Activated CD4-positive, alpha-beta T cell treated with anti-CD3 and anti-CD28 coated beads for 36 hours (primary cell): ENCODE measurements around the gene MCF2L. TPM values are rescaled to one million over a fixed set of nuclear protein-coding genes. Genes with fewer than 3 reads are reported as not detected.
"Not testable (repeated sequence)": the region's sequence is repeated elsewhere in the genome, so short reads cannot be mapped to it uniquely, and the experiment has no call there.

Experiments
- ATAC-seq: fragments of 200-7000 bp; cut with Tn5 transposase; one replicate; pipeline ENCODE4 v1.10.0; 2021; ENCODE audit warnings: mild to moderate bottlenecking, moderate library complexity
- CTCF ChIA-PET: fragments of 350-600 bp; sonication (Branson Sonifier 250); formaldehyde crosslinking; loops from one replicate; lab custom pipeline; 2021; ENCODE audit warnings: antibody characterized with exemption; lab: Charles Lee
- POLR2A ChIA-PET: fragments of 350-600 bp; sonication (Branson Sonifier 250); formaldehyde crosslinking; loops from one replicate; lab custom pipeline; 2021; ENCODE audit warnings: antibody characterized with exemption, inconsistent platforms; lab: Charles Lee
- DNase-seq: peaks from one replicate; pipeline ENCODE4 v3.0.0-alpha.2; 2020
- H3K27ac Mint-ChIP-seq: one replicate; pipeline ENCODE4 v1.8.0; 2021; ENCODE audit warnings: mixed read lengths
- H3K27me3 Mint-ChIP-seq: one replicate; pipeline ENCODE4 v1.8.0; 2021; ENCODE audit warnings: mixed read lengths
- H3K36me3 Mint-ChIP-seq: one replicate; pipeline ENCODE4 v1.8.0; 2021; ENCODE audit warnings: low read depth, mixed read lengths
- H3K4me1 Mint-ChIP-seq: one replicate; pipeline ENCODE4 v1.8.0; 2021; ENCODE audit warnings: mixed read lengths
- H3K4me3 Mint-ChIP-seq: one replicate; pipeline ENCODE4 v1.8.0; 2021; ENCODE audit warnings: mild to moderate bottlenecking, moderate library complexity, mixed read lengths
- H3K9me3 Mint-ChIP-seq: one replicate; pipeline ENCODE4 v1.8.0; 2021; ENCODE audit warnings: low read depth, mixed read lengths
- intact Hi-C, 2 experiments: fragments of 100-400 bp; cut with DNase I in 1 of 2; cut with micrococcal nuclease in 1 of 2; formaldehyde crosslinking; loops; one replicate each; pipeline versions ENCODE4 v1.14.2 to v1.15.1; 2022 to 2024; cut with DNase I, micrococcal nuclease
- total RNA-seq, 2 experiments: library from RNA; stranded (reverse); gene quantifications; one replicate each; pipeline ENCODE4 v1.2.3, GENCODE V29; 2021

Gene MCF2L
- total RNA-seq, 2 experiments from 2014 or later = 8.4 to 8.7 TPM

GRCh38 chr13:113050734-113051431 is 81.9 kb downstream of the MCF2L start:
- ChIA-PET CTCF (interaction anchor here (0.7 kb wide), 1 partner anchor 93 kb away, joined by 3 read pairs; no protein-coding TSS in a partner anchor), POLR2A (no interaction called here)
- H3K9me3 Mint-ChIP-seq = no peaks in the 10 kb centered on the region
- H3K4me1 Mint-ChIP-seq = no peaks in the 10 kb centered on the region
- no peak overlapping the region for H3K27ac Mint-ChIP-seq
- DNase-seq (no peak), ATAC-seq (no peak)
- H3K36me3 Mint-ChIP-seq = peaks cover 2% of the 10 kb centered on the region
- intact Hi-C loops = no loop called here
- H3K27me3 Mint-ChIP-seq = no peaks in the 10 kb centered on the region
- H3K4me3 Mint-ChIP-seq = no peak overlapping the region

GRCh38 chr13:113051641-113052040 is 82.6 kb downstream of the MCF2L start:
- Mint-ChIP-seq H3K27me3 (no peaks in the 10 kb centered on the region), H3K4me3 (no peak overlapping the region), H3K36me3 (peaks cover 2% of the 10 kb centered on the region), H3K4me1 (no peaks in the 10 kb centered on the region), H3K27ac (no peak overlapping the region), H3K9me3 (no peaks in the 10 kb centered on the region)
- DNase-seq (no peak), ATAC-seq (no peak)
- ChIA-PET CTCF (no interaction called here), POLR2A (no interaction called here)
- intact Hi-C loops = no loop called here

DNA sequence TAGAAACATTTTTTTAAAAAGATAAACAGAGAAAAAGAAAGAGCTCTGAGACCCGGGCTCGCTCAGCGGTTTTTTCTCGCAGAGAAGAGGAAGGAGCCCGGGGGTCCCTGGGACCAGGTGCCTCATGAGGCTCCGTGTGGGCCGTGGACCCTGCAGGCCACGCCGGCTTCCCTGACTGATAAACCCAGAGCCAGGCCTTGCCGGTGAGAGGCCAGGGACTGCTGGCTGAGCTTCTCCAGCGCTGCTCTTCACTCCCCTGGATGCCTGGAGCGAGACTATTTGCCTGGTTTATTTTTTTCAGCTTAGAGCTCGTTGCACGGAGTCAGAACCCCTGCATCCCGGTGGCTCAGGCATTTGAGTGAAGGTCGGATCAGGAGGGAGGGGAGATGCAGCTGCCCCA is 83.2 kb downstream of the MCF2L start:
- H3K4me1 Mint-ChIP-seq = no peaks in the 10 kb centered on the region
- no peak overlapping the region for H3K4me3 Mint-ChIP-seq
- no peak overlapping the region for H3K27ac Mint-ChIP-seq
- no peaks in the 10 kb centered on the region for H3K36me3 Mint-ChIP-seq
- intact Hi-C loops = no loop called here
- ChIA-PET POLR2A (no interaction called here), CTCF (no interaction called here)
- no peak for ATAC-seq
- no peaks in the 10 kb centered on the region for H3K27me3 Mint-ChIP-seq
- no peak for DNase-seq
- H3K9me3 Mint-ChIP-seq = no peaks in the 10 kb centered on the region

DNA sequence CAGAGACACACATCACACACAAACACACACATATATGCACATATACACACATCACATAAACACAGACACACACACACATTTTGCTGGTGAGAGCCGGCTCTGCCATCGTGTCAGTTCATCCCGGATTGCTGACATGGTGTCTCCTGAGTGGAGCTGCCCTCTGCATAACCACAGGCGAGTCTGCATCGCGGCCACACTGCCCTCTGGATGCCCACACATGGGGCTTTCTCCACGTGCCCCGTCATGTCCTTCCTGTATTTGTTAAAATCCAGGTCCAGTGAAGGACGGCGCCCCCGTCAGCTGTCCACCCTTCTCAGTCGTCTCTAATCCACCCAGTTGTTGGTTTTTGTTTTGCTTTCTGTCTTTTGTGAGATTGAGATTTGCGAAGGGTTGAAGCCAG is 84.0 kb downstream of the MCF2L start:
- Mint-ChIP-seq H3K9me3 (no peaks in the 10 kb centered on the region), H3K27me3 (no peaks in the 10 kb centered on the region), H3K4me3 (no peak overlapping the region), H3K27ac (no peak overlapping the region), H3K4me1 (no peaks in the 10 kb centered on the region), H3K36me3 (no peaks in the 10 kb centered on the region)
- no peak for DNase-seq
- no peak for ATAC-seq
- ChIA-PET POLR2A (no interaction called here), CTCF (no interaction called here)
- intact Hi-C loops = no loop called here

GRCh38 chr13:113053376-113053775 is 84.4 kb downstream of the MCF2L start:
- DNase-seq = no peak
- H3K4me3 Mint-ChIP-seq = no peak overlapping the region
- ChIA-PET POLR2A (no interaction called here), CTCF (no interaction called here)
- H3K9me3 Mint-ChIP-seq = no peaks in the 10 kb centered on the region
- no peaks in the 10 kb centered on the region for H3K27me3 Mint-ChIP-seq
- ATAC-seq = no peak
- no peaks in the 10 kb centered on the region for H3K36me3 Mint-ChIP-seq
- no peak overlapping the region for H3K27ac Mint-ChIP-seq
- no peaks in the 10 kb centered on the region for H3K4me1 Mint-ChIP-seq
- intact Hi-C loops = no loop called here

- Mint-ChIP-seq H3K36me3 (no peaks in the 10 kb centered on the region), H3K4me1 (no peaks in the 10 kb centered on the region), H3K27me3 (no peaks in the 10 kb centered on the region), H3K4me3 (no peak overlapping the region), H3K9me3 (no peaks in the 10 kb centered on the region), H3K27ac (no peak overlapping the region)
- CTCF ChIA-PET = no interaction called here
- ATAC-seq (no peak), DNase-seq (no peak)
- intact Hi-C loops = no loop called here
- POLR2A ChIA-PET = no interaction called here
Observed at GRCh38 chr13:113053801-113054604, 85.0 kb downstream of the MCF2L start.

GRCh38 chr13:113057084-113057483 is 88.1 kb downstream of the MCF2L start:
- Mint-ChIP-seq H3K36me3 (no peaks in the 10 kb centered on the region), H3K4me1 (no peaks in the 10 kb centered on the region)
- intact Hi-C loops = no loop called here

DNA sequence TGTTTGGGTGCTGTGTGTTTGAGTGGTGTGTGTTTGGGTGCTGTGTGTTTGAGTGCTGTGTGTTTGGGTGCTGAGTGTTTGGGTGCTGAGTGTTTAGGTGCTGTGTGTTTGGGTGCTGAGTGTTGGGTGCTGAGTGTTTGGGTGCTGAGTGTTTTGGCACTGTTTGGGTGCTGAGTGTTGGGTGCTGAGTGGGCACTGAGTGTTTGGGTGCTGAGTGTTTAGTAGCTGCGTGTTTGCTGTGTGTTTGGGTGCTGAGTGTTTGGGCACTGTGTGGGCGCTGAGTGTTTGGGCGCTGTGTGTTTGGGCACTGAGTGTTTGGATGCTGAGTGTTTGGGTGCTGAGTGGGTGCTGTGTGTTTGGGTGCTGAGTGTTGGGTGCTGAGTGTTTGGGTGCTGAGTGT is 88.5 kb downstream of the MCF2L start:
- POLR2A ChIA-PET, DNase-seq, H3K4me3 Mint-ChIP-seq, H3K9me3 Mint-ChIP-seq, H3K36me3 Mint-ChIP-seq, H3K4me1 Mint-ChIP-seq, H3K27me3 Mint-ChIP-seq, intact Hi-C loops, CTCF ChIA-PET, H3K27ac Mint-ChIP-seq, ATAC-seq: not testable (repeated sequence)

More at GRCh38 chr13:113057084-113057483, 88.1 kb downstream of the MCF2L start:
- Mint-ChIP-seq H3K27ac (no peak overlapping the region), H3K4me3 (no peak overlapping the region), H3K9me3 (no peaks in the 10 kb centered on the region), H3K27me3 (no peaks in the 10 kb centered on the region)
- ATAC-seq = no peak
- DNase-seq = no peak
- POLR2A ChIA-PET = no interaction called here
- CTCF ChIA-PET = no interaction called here

GRCh38 chr13:113058129-113058987 is 89.3 kb downstream of the MCF2L start:
- H3K9me3 Mint-ChIP-seq = no peaks in the 10 kb centered on the region
- ChIA-PET CTCF (no interaction called here), POLR2A (no interaction called here)
- no peak for DNase-seq
- no peak for ATAC-seq
- no peaks in the 10 kb centered on the region for H3K4me1 Mint-ChIP-seq
- no peaks in the 10 kb centered on the region for H3K27me3 Mint-ChIP-seq
- no peak overlapping the region for H3K4me3 Mint-ChIP-seq
- intact Hi-C loops = no loop called here
- no peak overlapping the region for H3K27ac Mint-ChIP-seq
- no peaks in the 10 kb centered on the region for H3K36me3 Mint-ChIP-seq

DNA sequence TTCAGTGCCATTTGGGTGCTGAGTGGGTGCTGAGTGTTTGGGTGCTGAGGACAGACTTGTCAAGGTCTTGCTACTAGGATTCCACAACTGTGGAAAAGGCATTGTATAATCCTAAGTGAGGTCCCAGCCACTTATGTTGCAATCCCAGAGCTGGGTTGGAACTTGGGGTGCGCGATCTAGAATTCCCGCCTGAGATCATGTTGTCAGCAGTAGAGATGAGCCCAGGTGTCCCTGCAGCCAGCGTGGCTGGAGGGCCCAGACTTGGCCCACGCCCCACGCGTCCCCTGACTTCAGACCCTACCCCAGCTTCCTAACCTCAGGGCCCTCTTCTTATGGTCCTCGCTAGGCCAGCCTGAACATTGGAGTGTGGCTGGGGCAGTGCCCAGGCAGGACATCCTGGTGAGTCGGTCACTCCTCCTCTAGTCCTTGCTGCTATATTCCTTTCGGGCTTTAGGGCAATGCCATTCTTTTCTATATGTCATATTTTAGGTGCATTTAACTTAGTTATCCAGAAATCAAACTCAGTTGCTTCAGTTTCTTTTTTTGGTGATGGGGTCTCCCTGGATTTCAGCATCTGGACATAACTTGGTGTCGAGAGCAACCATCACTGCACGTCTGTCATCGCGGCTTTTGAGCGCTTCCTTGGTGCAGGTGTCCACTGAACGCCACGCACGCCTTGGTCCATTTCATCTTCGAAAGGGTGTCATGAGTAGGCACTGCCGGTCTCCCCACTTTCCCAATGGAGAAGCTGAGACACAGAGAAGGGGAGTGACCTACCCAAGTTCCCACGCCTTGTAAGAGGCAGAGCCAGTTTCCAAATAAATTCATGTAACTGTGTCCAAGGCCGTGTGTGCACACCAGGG is 90.2 kb downstream of the MCF2L start:
- ChIA-PET POLR2A (no interaction called here), CTCF (interaction anchor here (0.7 kb wide), 1 partner anchor 87 kb away, joined by 4 read pairs; no protein-coding TSS in a partner anchor)
- H3K27me3 Mint-ChIP-seq = no peaks in the 10 kb centered on the region
- no peaks in the 10 kb centered on the region for H3K36me3 Mint-ChIP-seq
- no peak overlapping the region for H3K27ac Mint-ChIP-seq
- ATAC-seq (no peak), DNase-seq (no peak)
- H3K4me1 Mint-ChIP-seq = no peaks in the 10 kb centered on the region
- no peak overlapping the region for H3K4me3 Mint-ChIP-seq
- intact Hi-C loops = no loop called here
- no peaks in the 10 kb centered on the region for H3K9me3 Mint-ChIP-seq

DNA sequence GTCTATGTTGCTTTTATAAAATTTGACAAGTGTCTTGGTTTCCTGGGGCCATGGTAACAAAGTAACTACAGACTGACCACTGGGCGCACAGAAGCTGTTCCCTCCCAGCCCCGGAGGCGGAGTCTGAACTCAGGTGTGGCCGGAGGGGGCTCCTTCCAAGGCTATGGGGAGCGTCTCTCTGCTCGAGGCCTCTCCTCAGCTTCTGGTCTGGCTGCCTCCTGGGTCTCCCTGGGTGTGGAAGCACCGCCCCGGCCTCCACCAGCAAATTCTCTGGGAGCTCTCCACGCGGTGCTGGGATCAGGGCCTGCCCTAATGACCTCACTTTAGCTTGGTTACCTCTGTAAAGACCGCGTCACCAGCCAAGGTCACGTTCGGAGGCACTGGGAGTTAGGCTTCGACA is 90.9 kb downstream of the MCF2L start:
- CTCF ChIA-PET = interaction anchor here (0.7 kb wide), 1 partner anchor 86 kb away, joined by 4 read pairs; no protein-coding TSS in a partner anchor
- DNase-seq = no peak

More for the DNA sequence above, 90.9 kb downstream of the MCF2L start:
- POLR2A ChIA-PET = no interaction called here
- Mint-ChIP-seq H3K4me3 (no peak overlapping the region), H3K9me3 (no peaks in the 10 kb centered on the region), H3K27me3 (no peaks in the 10 kb centered on the region), H3K4me1 (no peaks in the 10 kb centered on the region), H3K36me3 (peaks cover 1% of the 10 kb centered on the region), H3K27ac (no peak overlapping the region)
- ATAC-seq = no peak
- intact Hi-C loops = no loop called here
